ENCODE results near the gene GYPC. TPM values are rescaled to one million over a fixed set of nuclear protein-coding genes. Genes with fewer than 3 reads are reported as not detected.

The GYPC gene
- total RNA-seq, 3 donors from 2014 or later, result 6.3 to 67.8 (median 14.3) TPM

GRCh38 chr2:126719191-126719832 lies 63.4 kb downstream of the GYPC start:
- intact Hi-C loops (cut with DNase I, micrococcal nuclease), result no loop called here
- H3K9me3 ChIP-seq, result no peaks in the 10 kb centered on the region
- DNase-seq (no peak), ATAC-seq (no peak)
- H3K4me1 ChIP-seq (ENCODE audit: low read depth), result no peaks in the 10 kb centered on the region
- TF ChIP-seq, protein P1, sequence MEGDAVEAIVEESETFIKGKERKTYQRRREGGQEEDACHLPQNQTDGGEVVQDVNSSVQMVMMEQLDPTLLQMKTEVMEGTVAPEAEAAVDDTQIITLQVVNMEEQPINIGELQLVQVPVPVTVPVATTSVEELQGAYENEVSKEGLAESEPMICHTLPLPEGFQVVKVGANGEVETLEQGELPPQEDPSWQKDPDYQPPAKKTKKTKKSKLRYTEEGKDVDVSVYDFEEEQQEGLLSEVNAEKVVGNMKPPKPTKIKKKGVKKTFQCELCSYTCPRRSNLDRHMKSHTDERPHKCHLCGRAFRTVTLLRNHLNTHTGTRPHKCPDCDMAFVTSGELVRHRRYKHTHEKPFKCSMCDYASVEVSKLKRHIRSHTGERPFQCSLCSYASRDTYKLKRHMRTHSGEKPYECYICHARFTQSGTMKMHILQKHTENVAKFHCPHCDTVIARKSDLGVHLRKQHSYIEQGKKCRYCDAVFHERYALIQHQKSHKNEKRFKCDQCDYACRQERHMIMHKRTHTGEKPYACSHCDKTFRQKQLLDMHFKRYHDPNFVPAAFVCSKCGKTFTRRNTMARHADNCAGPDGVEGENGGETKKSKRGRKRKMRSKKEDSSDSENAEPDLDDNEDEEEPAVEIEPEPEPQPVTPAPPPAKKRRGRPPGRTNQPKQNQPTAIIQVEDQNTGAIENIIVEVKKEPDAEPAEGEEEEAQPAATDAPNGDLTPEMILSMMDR (IDR thresholded peaks at IDR 0.05), result no peak
- no peak overlapping the region for H3K4me3 ChIP-seq
- no peaks in the 10 kb centered on the region for H3K36me3 ChIP-seq (ENCODE audit: low read depth)

DNA sequence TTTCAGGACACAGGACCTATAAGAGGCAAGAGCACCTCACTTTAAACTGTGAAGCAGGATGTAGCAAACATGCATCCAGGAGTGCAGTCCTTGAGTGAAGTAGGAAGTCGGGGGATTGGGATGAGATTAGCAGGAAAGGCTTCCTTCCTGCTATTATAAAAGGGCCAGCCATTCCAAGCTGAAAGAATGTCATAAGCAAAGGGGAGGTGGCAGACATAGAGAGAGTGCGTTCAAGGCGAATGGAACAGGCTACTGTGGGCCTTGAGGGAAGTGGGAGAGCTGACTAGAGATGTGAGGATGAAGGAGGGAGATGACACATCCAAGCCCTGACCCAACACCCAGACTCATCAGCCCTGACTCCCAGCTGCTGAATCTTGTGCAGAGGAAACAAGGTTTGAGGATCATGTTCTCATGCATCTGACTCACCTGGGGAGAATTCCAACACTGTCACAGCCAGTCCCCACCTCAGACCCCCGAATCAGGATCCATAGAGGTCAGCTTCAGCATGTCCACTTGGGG lies 63.9 kb downstream of the GYPC start:
- TF ChIP-seq, protein P1 (IDR thresholded peaks at IDR 0.05), result no peak
- intact Hi-C loops (cut with DNase I, micrococcal nuclease), result no loop called here
- Histone ChIP-seq H3K4me1 (ENCODE audit: low read depth) (no peaks in the 10 kb centered on the region), H3K36me3 (ENCODE audit: low read depth) (no peaks in the 10 kb centered on the region), H3K4me3 (no peak overlapping the region), H3K9me3 (no peaks in the 10 kb centered on the region)
- peak; percentile 23 for ATAC-seq
- no peak for DNase-seq

DNA sequence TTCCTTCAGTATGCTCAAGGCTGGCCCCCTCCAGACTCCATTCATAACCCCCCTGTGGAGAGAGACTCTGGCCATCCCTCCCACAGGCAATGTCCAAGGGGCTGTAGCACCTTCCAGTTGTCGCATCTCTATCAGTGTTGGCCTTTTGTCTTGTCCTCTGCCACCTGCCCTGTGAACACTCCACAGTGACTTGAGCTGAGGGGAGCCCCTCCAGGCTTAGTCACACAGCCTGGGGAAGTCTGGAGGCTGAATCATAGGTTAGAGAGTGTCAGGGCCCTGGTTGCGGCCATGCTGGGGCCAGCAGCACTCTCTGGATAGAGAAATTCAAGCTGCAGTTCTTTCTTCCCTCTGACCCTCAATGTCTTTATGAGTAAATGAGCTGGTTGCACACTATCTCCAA lies 64.7 kb downstream of the GYPC start:
- no peaks in the 10 kb centered on the region for H3K36me3 ChIP-seq (ENCODE audit: low read depth)
- DNase-seq, result no peak
- intact Hi-C loops (cut with DNase I, micrococcal nuclease), result no loop called here
- no peak for ATAC-seq
- no peaks in the 10 kb centered on the region for H3K9me3 ChIP-seq
- TF ChIP-seq, protein P1 (IDR thresholded peaks at IDR 0.05), result no peak
- H3K4me3 ChIP-seq, result no peak overlapping the region
- H3K4me1 ChIP-seq (ENCODE audit: low read depth), result no peaks in the 10 kb centered on the region

GRCh38 chr2:126722081-126722480 lies 66.1 kb downstream of the GYPC start:
- TF ChIP-seq, protein P1 (IDR thresholded peaks at IDR 0.05), result no peak
- H3K4me1 ChIP-seq (ENCODE audit: low read depth), result no peaks in the 10 kb centered on the region
- H3K9me3 ChIP-seq, result no peaks in the 10 kb centered on the region
- DNase-seq, result no peak
- H3K36me3 ChIP-seq (ENCODE audit: low read depth), result no peaks in the 10 kb centered on the region
- H3K4me3 ChIP-seq, result no peak overlapping the region
- no peak for ATAC-seq
- intact Hi-C loops (cut with DNase I, micrococcal nuclease), result no loop called here

- H3K4me1 ChIP-seq (ENCODE audit: low read depth), result no peaks in the 10 kb centered on the region
- no peaks in the 10 kb centered on the region for H3K36me3 ChIP-seq (ENCODE audit: low read depth)
- intact Hi-C loops (cut with DNase I, micrococcal nuclease), result no loop called here
- no peak for DNase-seq
- H3K4me3 ChIP-seq, result no peak overlapping the region
- no peaks in the 10 kb centered on the region for H3K9me3 ChIP-seq
- no peak for ATAC-seq
- TF ChIP-seq, protein P1 (IDR thresholded peaks at IDR 0.05), result no peak
These were observed 66.6 kb downstream of the GYPC start for GRCh38 chr2:126722546-126722945.
